Measurements from ENCODE around the gene RIMBP2.
"Not testable (repeated sequence)": the region's sequence is repeated elsewhere in the genome, so short reads cannot be mapped to it uniquely, and the experiment has no call there.

The RIMBP2 gene

GRCh38 chr12:130715998-130716968 is at the start of gene RIMBP2:
Gene RIMBP2 (minus strand): TSS chr12:130716299. CDS start chr12:130479013, 237,286 bp downstream.
- DNase-seq (ENCODE audit: low read depth), result no peak

GRCh38 chr12:130765186-130765659 is 49.1 kb upstream of the RIMBP2 start:
- DNase-seq (ENCODE audit: low read depth), result no peak

GRCh38 chr12:130764475-130765185 is 48.5 kb upstream of the RIMBP2 start:
- DNase-seq (ENCODE audit: low read depth), result no peak

GRCh38 chr12:130764073-130764472 is 48.0 kb upstream of the RIMBP2 start:
- DNase-seq (ENCODE audit: low read depth), result no peak

- DNase-seq (ENCODE audit: low read depth), result no peak
Measured at GRCh38 chr12:130762319-130762675, 46.2 kb upstream of the RIMBP2 start.

GRCh38 chr12:130761537-130762318 is 45.6 kb upstream of the RIMBP2 start:
- peak; percentile 26 for DNase-seq (ENCODE audit: low read depth)

GRCh38 chr12:130754234-130754901 is 38.3 kb upstream of the RIMBP2 start:
- DNase-seq (ENCODE audit: low read depth), result no peak

- no peak for DNase-seq (ENCODE audit: low read depth)
Measured at GRCh38 chr12:130752692-130753230, 36.7 kb upstream of the RIMBP2 start.

- not testable (repeated sequence) for DNase-seq (ENCODE audit: low read depth)
Measured at GRCh38 chr12:130752037-130752436, 35.9 kb upstream of the RIMBP2 start.

GRCh38 chr12:130748786-130749185 is 32.7 kb upstream of the RIMBP2 start:
- DNase-seq (ENCODE audit: low read depth), result no peak

- peak; percentile 50 for DNase-seq (ENCODE audit: low read depth)
Measured at GRCh38 chr12:130747867-130748740, 32.0 kb upstream of the RIMBP2 start.

GRCh38 chr12:130746546-130746945 is 30.4 kb upstream of the RIMBP2 start:
- DNase-seq (ENCODE audit: low read depth), result no peak

GRCh38 chr12:130745921-130746320 is 29.8 kb upstream of the RIMBP2 start:
- DNase-seq (ENCODE audit: low read depth), result no peak

GRCh38 chr12:130744274-130744673 is 28.2 kb upstream of the RIMBP2 start:
- no peak for DNase-seq (ENCODE audit: low read depth)

GRCh38 chr12:130743606-130744005 is 27.5 kb upstream of the RIMBP2 start:
- DNase-seq (ENCODE audit: low read depth), result no peak

GRCh38 chr12:130743176-130743575 is 27.1 kb upstream of the RIMBP2 start:
- DNase-seq (ENCODE audit: low read depth), result no peak

GRCh38 chr12:130742716-130743115 is 26.6 kb upstream of the RIMBP2 start:
- DNase-seq (ENCODE audit: low read depth), result no peak

- no peak for DNase-seq (ENCODE audit: low read depth)
Measured at GRCh38 chr12:130742112-130742511, 26.0 kb upstream of the RIMBP2 start.

GRCh38 chr12:130739571-130739970 is 23.5 kb upstream of the RIMBP2 start:
- DNase-seq (ENCODE audit: low read depth), result no peak

- not testable (repeated sequence) for DNase-seq (ENCODE audit: low read depth)
Measured at GRCh38 chr12:130738403-130738802, 22.3 kb upstream of the RIMBP2 start.

Measured in stromal cell of bone marrow (primary cell).